Measurements from ENCODE around the gene CD200R1. TPM values are rescaled to one million over a fixed set of nuclear protein-coding genes. Genes with fewer than 3 reads are reported as not detected.

CD200R1 gene
- total and polyA plus RNA-seq, 9 of the 15 experiments (the other 6 are each of a cell fraction or from before 2014, with no cell fraction given) = 0.04 to 0.23 (median 0.09) TPM; not detected in 5

GRCh38 chr3:113019182-113020137, 44.6 kb upstream of the CD200R1 start (continued):
- TF ChIP-seq PATZ1 (CRISPR knock-in tag; IDR thresholded peaks at IDR 0.05; ENCODE audit: borderline replicate concordance) = no peak
- TF ChIP-seq CXXC5 (CRISPR knock-in tag; IDR thresholded peaks at IDR 0.05) = peak; percentile 68; the same call in 1 of the 2 replicates
- no peak for TF ChIP-seq DDX20 (tag; IDR thresholded peaks at IDR 0.05; ENCODE audit: low read depth)
- TF ChIP-seq ZNF518B (CRISPR knock-in tag; IDR thresholded peaks at IDR 0.05) = no peak
- no peak for TF ChIP-seq TCF7 (IDR thresholded peaks at IDR 0.05; ENCODE audit: borderline replicate concordance)
- TF ChIP-seq HNRNPK (IDR thresholded peaks at IDR 0.05; ENCODE audit: low read depth, low read length, poor library complexity, severe bottlenecking) = no peak
- TF ChIP-seq RCOR1 (IDR thresholded peaks at IDR 0.05; ENCODE audit: borderline replicate concordance in 1 of 2, low read depth in 2 of 2, low read length in 2 of 2) = no peak
- TF ChIP-seq E2F1 (CRISPR knock-in tag; IDR thresholded peaks at IDR 0.05) = no peak
- TF ChIP-seq HNRNPLL (IDR thresholded peaks at IDR 0.05; ENCODE audit: low read depth, low read length, poor library complexity, severe bottlenecking) = peak; percentile 42
- peak; percentile 81; the same call in 1 of the 2 replicates for TF ChIP-seq PHF8 (IDR thresholded peaks at IDR 0.05; ENCODE audit: borderline replicate concordance, low read length)
- no peak for TF ChIP-seq POLR3A (IDR thresholded peaks at IDR 0.05; ENCODE audit: borderline replicate concordance, extremely low read depth, insufficient read depth, insufficient read length)
- TF ChIP-seq ZSCAN29 (IDR thresholded peaks at IDR 0.05) = no peak
- TF ChIP-seq SRSF9 (IDR thresholded peaks at IDR 0.05; ENCODE audit: borderline replicate concordance, low read depth, low read length) = no peak
- no peak for TF ChIP-seq SRSF3 (IDR thresholded peaks at IDR 0.05; ENCODE audit: insufficient read depth, low read length)

Data from K562 (cell line).